ELR (cell line): ENCODE measurements around the gene TMEM92.

Source experiments
- DNase-seq: peaks from one replicate; pipeline ENCODE4 v3.0.0-alpha.2; 2015; ENCODE audit warnings: low read depth

TMEM92 gene

DNA sequence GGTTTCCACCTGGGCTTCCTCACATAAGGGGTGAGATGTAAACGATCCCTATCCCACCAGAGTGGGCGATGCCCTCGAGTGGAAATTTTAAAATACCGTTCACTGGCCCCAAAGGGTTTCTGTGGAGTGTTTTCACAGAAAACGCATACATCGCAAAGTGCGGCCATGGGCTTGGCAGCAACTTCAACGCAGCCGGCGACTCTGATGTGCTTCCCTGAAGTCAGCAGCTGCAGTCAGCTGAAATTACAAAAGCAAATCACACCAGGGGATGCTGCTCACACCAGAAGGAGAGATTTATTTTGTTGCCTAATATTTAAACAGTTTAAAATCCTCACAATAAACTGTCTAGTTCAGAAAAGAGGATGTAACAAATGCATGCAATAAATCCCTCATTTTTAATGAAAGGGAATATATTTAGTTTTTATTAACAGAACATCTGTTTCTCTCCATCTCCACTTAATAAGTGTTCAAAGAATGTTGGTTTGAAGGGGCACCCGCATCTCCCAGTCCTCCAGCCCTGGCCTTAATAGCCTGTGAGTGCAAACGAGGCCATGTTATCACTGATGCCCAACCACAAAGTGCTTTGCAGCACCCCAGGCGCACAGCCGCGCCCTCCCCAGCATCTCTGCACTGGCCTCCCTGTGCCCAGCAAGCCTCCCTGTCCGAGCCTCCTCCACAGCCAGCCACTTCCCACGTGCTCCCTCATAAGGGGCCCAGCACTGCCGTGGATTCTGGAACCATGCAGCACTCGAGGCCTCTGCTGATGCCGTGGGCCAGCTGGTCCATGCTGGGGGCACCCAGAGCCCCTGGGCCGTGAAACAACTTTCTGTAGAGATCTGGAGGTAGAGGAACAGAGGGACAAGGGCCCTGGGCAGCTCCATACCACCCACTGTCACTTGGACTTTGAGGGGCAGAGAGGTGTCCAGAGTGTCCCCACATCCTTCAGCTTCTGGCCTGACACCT, 54.4 kb downstream of the TMEM92 start:
- no peak for DNase-seq

GRCh38 chr17:50329716-50330115, 55.5 kb downstream of the TMEM92 start:
- no peak for DNase-seq

- no peak for DNase-seq
These were observed 56.0 kb downstream of the TMEM92 start for GRCh38 chr17:50330151-50330775.
